Coronary artery (tissue), 2 donors: Measurements from ENCODE around the gene GAS2L2.

ENCODE experiments used
- DNase-seq: peaks from one replicate; pipeline ENCODE4 v3.0.0-alpha.2; 2017; ENCODE audit warnings: low spot score
- H3K27ac ChIP-seq, 2 donors: fragments of 200-600 bp; sonication (generic); one replicate each; pipeline ENCODE4 v1.5.1; 2016 to 2019
- H3K4me3 ChIP-seq: fragments of 200-600 bp; sonication (generic); 2 replicates; pipeline ENCODE4 v1.5.1; 2016; ENCODE audit warnings: mild to moderate bottlenecking, moderate library complexity
- CTCF ChIP-seq: fragments of 200-600 bp; sonication (generic); IDR thresholded peaks from one replicate; pipeline ENCODE4 v1.5.1; 2019; ENCODE audit warnings: antibody characterized with exemption

The GAS2L2 gene

GRCh38 chr17:35728551-35728950 lies 24.5 kb downstream of the GAS2L2 start:
- Histone ChIP-seq H3K27ac (no peak overlapping the region), H3K4me3 (no peak overlapping the region)
- DNase-seq, result no peak
- no peak for TF ChIP-seq CTCF

- H3K27ac ChIP-seq, result no peak overlapping the region
- DNase-seq, result no peak
- no peak overlapping the region for H3K4me3 ChIP-seq
- TF ChIP-seq CTCF, result no peak
Observed at GRCh38 chr17:35727635-35728034, 25.4 kb downstream of the GAS2L2 start.

GRCh38 chr17:35726953-35727460 lies 26.0 kb downstream of the GAS2L2 start:
- no peak for DNase-seq
- no peak for TF ChIP-seq CTCF
- H3K27ac ChIP-seq, result no peak overlapping the region
- H3K4me3 ChIP-seq, result no peak overlapping the region

GRCh38 chr17:35726127-35726952 lies 26.7 kb downstream of the GAS2L2 start:
- DNase-seq, result no peak
- Histone ChIP-seq H3K27ac (no peak overlapping the region), H3K4me3 (no peak overlapping the region)
- no peak for TF ChIP-seq CTCF

- no peak for TF ChIP-seq CTCF
- Histone ChIP-seq H3K27ac (no peak overlapping the region), H3K4me3 (no peak overlapping the region)
- no peak for DNase-seq
Observed at GRCh38 chr17:35725802-35726126, 27.3 kb downstream of the GAS2L2 start.

- no peak for TF ChIP-seq CTCF
- no peak overlapping the region for H3K27ac ChIP-seq
- no peak for DNase-seq
- H3K4me3 ChIP-seq, result no peak overlapping the region
Observed at GRCh38 chr17:35725058-35725457, 28.0 kb downstream of the GAS2L2 start.

GRCh38 chr17:35723735-35724134 lies 29.3 kb downstream of the GAS2L2 start:
- no peak for DNase-seq
- no peak overlapping the region for H3K4me3 ChIP-seq
- no peak for TF ChIP-seq CTCF
- no peak overlapping the region for H3K27ac ChIP-seq
